Measurements from ENCODE around the gene SLC25A45. TPM values are rescaled to one million over a fixed set of nuclear protein-coding genes. Genes with fewer than 3 reads are reported as not detected.

The SLC25A45 gene
- total RNA-seq, 1 donor from 2014 or later = 1.9 TPM

DNA sequence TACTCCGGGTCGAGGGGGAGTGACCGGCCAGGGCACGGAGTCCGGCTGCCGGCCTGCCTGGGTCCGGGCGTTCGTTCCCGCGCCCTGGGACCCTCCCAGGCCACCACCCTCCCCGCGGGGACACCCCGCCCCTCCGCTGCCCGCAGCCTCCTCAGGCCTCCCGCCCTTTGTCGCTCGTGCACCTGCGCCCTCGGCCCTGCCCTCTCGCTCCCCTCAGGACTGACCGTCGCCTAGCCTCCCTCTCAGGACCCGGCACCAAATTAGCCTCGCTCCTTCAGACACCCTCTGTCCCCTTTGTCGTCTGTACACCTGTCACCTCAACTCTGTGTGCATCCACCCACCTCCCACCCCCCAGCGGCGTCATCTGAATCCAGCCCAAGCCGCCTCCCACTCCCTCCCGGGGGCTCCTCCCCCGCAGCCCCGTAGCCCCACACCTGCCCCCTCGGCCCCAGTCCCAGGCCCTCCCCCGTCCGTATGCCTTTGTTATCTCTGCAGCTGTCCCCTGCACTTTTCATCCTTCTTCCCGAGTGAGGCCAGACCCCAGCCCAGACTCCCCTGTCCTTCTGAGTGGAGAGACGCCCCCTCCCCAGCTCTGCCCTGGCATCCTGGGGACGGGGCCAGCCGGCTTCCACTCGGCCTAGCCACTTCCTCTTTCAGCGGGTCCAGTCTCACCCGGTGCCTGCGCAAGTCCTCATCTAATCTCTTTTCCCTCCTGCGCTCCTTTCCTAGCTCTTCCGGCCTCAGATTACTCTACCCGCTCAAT lies 27.3 kb downstream of the SLC25A45 start:
- no peak for DNase-seq (ENCODE audit: extremely low spot score, unreplicated experiment)
- H3K27ac Mint-ChIP-seq = peak overlapping the region; percentile 50
- H3K4me1 Mint-ChIP-seq (ENCODE audit: unreplicated experiment) = peaks cover 14% of the 10 kb centered on the region
- H3K27me3 Mint-ChIP-seq = peaks cover 23% of the 10 kb centered on the region
- peak overlapping the region; percentile 89 for H3K4me3 Mint-ChIP-seq
- no peaks in the 10 kb centered on the region for H3K9me3 Mint-ChIP-seq
- H3K36me3 Mint-ChIP-seq = peaks cover 3% of the 10 kb centered on the region
- TF ChIP-seq, protein P1, sequence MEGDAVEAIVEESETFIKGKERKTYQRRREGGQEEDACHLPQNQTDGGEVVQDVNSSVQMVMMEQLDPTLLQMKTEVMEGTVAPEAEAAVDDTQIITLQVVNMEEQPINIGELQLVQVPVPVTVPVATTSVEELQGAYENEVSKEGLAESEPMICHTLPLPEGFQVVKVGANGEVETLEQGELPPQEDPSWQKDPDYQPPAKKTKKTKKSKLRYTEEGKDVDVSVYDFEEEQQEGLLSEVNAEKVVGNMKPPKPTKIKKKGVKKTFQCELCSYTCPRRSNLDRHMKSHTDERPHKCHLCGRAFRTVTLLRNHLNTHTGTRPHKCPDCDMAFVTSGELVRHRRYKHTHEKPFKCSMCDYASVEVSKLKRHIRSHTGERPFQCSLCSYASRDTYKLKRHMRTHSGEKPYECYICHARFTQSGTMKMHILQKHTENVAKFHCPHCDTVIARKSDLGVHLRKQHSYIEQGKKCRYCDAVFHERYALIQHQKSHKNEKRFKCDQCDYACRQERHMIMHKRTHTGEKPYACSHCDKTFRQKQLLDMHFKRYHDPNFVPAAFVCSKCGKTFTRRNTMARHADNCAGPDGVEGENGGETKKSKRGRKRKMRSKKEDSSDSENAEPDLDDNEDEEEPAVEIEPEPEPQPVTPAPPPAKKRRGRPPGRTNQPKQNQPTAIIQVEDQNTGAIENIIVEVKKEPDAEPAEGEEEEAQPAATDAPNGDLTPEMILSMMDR (conservative IDR thresholded peaks at IDR 0.05) = no peak

DNA sequence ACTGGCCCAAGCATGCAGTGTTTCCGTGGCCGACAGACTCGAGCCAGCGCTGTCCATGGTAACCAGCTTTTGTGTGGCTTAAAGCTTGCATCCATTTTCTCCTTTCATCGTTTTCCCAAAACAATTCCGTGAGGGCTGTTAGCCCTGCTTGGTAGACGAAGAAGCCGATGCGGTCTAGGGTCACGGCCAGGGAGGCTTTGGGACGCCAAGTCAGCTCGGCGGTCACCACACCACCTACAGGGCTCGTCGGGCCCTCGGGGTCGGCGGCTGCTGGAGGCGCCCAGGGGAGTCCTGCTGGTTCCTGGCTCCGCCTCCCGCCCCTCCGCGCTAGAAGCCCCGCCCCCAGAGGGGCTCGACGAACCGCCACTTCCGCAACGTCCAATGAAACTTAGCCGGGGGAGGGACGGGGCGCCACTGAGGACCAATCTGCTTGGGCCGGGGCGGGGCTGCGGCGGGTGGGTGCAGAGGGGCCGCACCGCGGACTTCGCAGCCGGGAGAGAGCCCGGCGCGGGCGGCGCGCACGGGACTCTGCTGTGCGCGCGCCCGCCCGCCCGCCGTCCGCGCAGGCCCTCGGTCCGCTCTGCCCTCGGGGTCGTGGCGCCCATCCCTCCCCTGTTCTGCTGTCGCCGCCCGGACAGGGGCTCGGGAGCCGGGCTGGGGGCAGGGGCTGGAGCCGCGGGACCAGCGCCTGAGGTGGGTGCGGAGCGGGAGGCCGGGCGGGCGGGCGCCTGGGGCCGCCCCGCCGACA lies 28.0 kb downstream of the SLC25A45 start, which contains the start of gene TIGD3:
TIGD3 (plus strand) TSS at position 487 of the 748 bp plus-strand sequence. CDS start 1,058 bp downstream, outside the sequence.
- Mint-ChIP-seq H3K36me3 (peaks cover 3% of the 10 kb centered on the region), H3K27ac (peak within 1 kb of the TSS; percentile 50), H3K27me3 (peaks cover 23% of the 10 kb centered on the region), H3K4me3 (peak within 1 kb of the TSS; percentile 89), H3K9me3 (no peaks in the 10 kb centered on the region), H3K4me1 (ENCODE audit: unreplicated experiment) (peaks cover 14% of the 10 kb centered on the region)
- TF ChIP-seq, protein P1 (conservative IDR thresholded peaks at IDR 0.05) = peak; percentile 13
- peak; percentile 96 for DNase-seq (ENCODE audit: extremely low spot score, unreplicated experiment)

- TF ChIP-seq, protein P1 (conservative IDR thresholded peaks at IDR 0.05) = no peak
- no peak for DNase-seq (ENCODE audit: extremely low spot score, unreplicated experiment)
- Mint-ChIP-seq H3K9me3 (no peaks in the 10 kb centered on the region), H3K4me3 (peak overlapping the region; percentile 87), H3K36me3 (peaks cover 4% of the 10 kb centered on the region), H3K27me3 (peaks cover 23% of the 10 kb centered on the region), H3K27ac (peak overlapping the region; percentile 49), H3K4me1 (ENCODE audit: unreplicated experiment) (peaks cover 14% of the 10 kb centered on the region)
Observed at GRCh38 chr11:65353900-65354264, 28.6 kb downstream of the SLC25A45 start.

DNA sequence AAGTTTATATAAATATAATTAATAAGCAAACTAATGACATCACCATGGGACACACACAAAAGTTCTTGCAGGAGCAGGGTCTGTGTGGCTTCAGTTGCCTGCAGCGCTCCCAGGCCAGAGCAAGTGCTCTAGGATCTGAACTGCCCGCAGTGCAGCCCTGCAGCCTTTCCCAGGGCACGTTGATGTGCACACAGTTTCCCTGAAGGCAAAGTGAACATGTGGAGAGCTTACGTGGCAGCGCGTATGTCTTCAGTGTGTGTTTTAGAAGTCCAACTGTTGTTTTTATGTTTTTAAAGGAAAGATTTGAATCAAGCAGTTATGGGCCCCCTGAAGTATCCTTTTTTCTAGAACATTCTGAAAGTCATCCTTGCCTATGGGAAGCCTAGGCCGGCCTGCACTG lies 29.1 kb downstream of the SLC25A45 start:
- H3K4me3 Mint-ChIP-seq = peak overlapping the region; percentile 87
- TF ChIP-seq, protein P1 (conservative IDR thresholded peaks at IDR 0.05) = no peak
- peaks cover 14% of the 10 kb centered on the region for H3K4me1 Mint-ChIP-seq (ENCODE audit: unreplicated experiment)
- H3K27ac Mint-ChIP-seq = peak overlapping the region; percentile 49
- H3K36me3 Mint-ChIP-seq = peaks cover 8% of the 10 kb centered on the region
- no peaks in the 10 kb centered on the region for H3K9me3 Mint-ChIP-seq
- no peak for DNase-seq (ENCODE audit: extremely low spot score, unreplicated experiment)
- H3K27me3 Mint-ChIP-seq = peaks cover 23% of the 10 kb centered on the region

GRCh38 chr11:65352783-65353182 lies 29.7 kb downstream of the SLC25A45 start:
- Mint-ChIP-seq H3K36me3 (peaks cover 8% of the 10 kb centered on the region), H3K27me3 (peaks cover 17% of the 10 kb centered on the region), H3K4me3 (no peak overlapping the region), H3K27ac (no peak overlapping the region), H3K4me1 (ENCODE audit: unreplicated experiment) (peaks cover 9% of the 10 kb centered on the region), H3K9me3 (no peaks in the 10 kb centered on the region)
- TF ChIP-seq, protein P1 (conservative IDR thresholded peaks at IDR 0.05) = peak; percentile 67
- DNase-seq (ENCODE audit: extremely low spot score, unreplicated experiment) = no peak

All from type B pancreatic cell (in vitro differentiated cells).